ENCODE data around the gene PAXIP1. TPM values are rescaled to one million over a fixed set of nuclear protein-coding genes. Genes with fewer than 3 reads are reported as not detected.
A peak's percentile ranks its signal among the peaks of the same experiment; 100 is the strongest.

PAXIP1 gene
- total and polyA plus RNA-seq, 2 experiments from 2014 or later = 12.5 to 36.9 TPM

- Histone ChIP-seq H3K4me3 (peak overlapping the region; percentile 90), H3F3A (replicated peaks; ENCODE audit: low read depth) (peaks cover 3% of the 10 kb centered on the region; the same call in 1 of the 2 replicates), H3K27me3 (ENCODE audit: insufficient read depth) (no peaks in the 10 kb centered on the region), H3K4me2 (peak overlapping the region; percentile 96), H3K9me2 (ENCODE audit: insufficient read depth) (no peaks in the 10 kb centered on the region), H3K27ac (ENCODE audit: low read depth) (no peak overlapping the region), H3K79me2 (replicated peaks; ENCODE audit: insufficient read depth) (peaks cover 61% of the 10 kb centered on the region), H4K20me1 (replicated peaks; ENCODE audit: insufficient read depth) (peaks cover 19% of the 10 kb centered on the region), H2AFZ (no peak overlapping the region), H3K4me1 (ENCODE audit: insufficient read depth) (peaks cover 11% of the 10 kb centered on the region), H3K36me3 (ENCODE audit: insufficient read depth) (peaks cover 4% of the 10 kb centered on the region)
- Mint-ChIP-seq H3K4me3 (no peak overlapping the region), H3K27ac (no peak overlapping the region), H3K27me3 (ENCODE audit: insufficient read depth, low read depth, poor library complexity) (peaks cover 6% of the 10 kb centered on the region), H3K4me1 (peaks cover 14% of the 10 kb centered on the region), H3K36me3 (ENCODE audit: low read depth) (peaks cover 20% of the 10 kb centered on the region), H3K9me3 (no peaks in the 10 kb centered on the region)
- TF ChIP-seq POLR2AphosphoS5 (IDR thresholded peaks at IDR 0.05; ENCODE audit: low read depth) = peak; percentile 30; the same call in 1 of the 2 replicates
- no peak for TF ChIP-seq ZNF331 (CRISPR knock-in tag; IDR thresholded peaks at IDR 0.05; ENCODE audit: low read depth)
- peak; percentile 66 for DNase-seq (ENCODE audit: low spot score)
- peak; percentile 45 for ATAC-seq
These were observed 373 bp downstream of the PAXIP1 start for GRCh38 chr7:155002411-155003091.

GRCh38 chr7:155001756-155002410 is 1.0 kb downstream of the PAXIP1 start:
- H3K27ac ChIP-seq (ENCODE audit: low read depth) = no peak overlapping the region
- no peaks in the 10 kb centered on the region for H3K9me2 ChIP-seq (ENCODE audit: insufficient read depth)
- peaks cover 17% of the 10 kb centered on the region for H3K4me1 ChIP-seq (ENCODE audit: insufficient read depth)
- no peak for TF ChIP-seq ZNF114 (CRISPR knock-in tag; IDR thresholded peaks at IDR 0.05)
- TF ChIP-seq ETS1 (IDR thresholded peaks at IDR 0.05) = no peak
- no peak for TF ChIP-seq ZNF331 (CRISPR knock-in tag; IDR thresholded peaks at IDR 0.05; ENCODE audit: low read depth)
- no peak for TF ChIP-seq NANOG (IDR thresholded peaks at IDR 0.05; ENCODE audit: borderline replicate concordance)
- no peak for TF ChIP-seq POLR2AphosphoS5 (IDR thresholded peaks at IDR 0.05; ENCODE audit: low read depth)
- no peak for TF ChIP-seq CTCF (conservative IDR thresholded peaks at IDR 0.05; ENCODE audit: low read depth in 2 of 2)
- no peak for TF ChIP-seq STAT1 (IDR thresholded peaks at IDR 0.05; ENCODE audit: unreplicated experiment)
- TF ChIP-seq JUNB (IDR thresholded peaks at IDR 0.05; ENCODE audit: unreplicated experiment) = no peak
- H3K79me2 ChIP-seq (replicated peaks; ENCODE audit: insufficient read depth) = peaks cover 65% of the 10 kb centered on the region
- peak overlapping the region; percentile 90 for H3K4me3 ChIP-seq
- H3K27me3 Mint-ChIP-seq (ENCODE audit: insufficient read depth, low read depth, poor library complexity) = peaks cover 8% of the 10 kb centered on the region
- H3K4me2 ChIP-seq = peak overlapping the region; percentile 96
- peaks cover 25% of the 10 kb centered on the region for H3K36me3 Mint-ChIP-seq (ENCODE audit: low read depth)
- peaks cover 23% of the 10 kb centered on the region for H4K20me1 ChIP-seq (replicated peaks; ENCODE audit: insufficient read depth)
- H3F3A ChIP-seq (replicated peaks; ENCODE audit: low read depth) = peaks cover 3% of the 10 kb centered on the region; the same call in 1 of the 2 replicates
- peaks cover 20% of the 10 kb centered on the region for H3K4me1 Mint-ChIP-seq
- DNase-seq (ENCODE audit: low spot score) = no peak
- peaks cover 6% of the 10 kb centered on the region for H3K36me3 ChIP-seq (ENCODE audit: insufficient read depth)
- H2AFZ ChIP-seq = no peak overlapping the region
- no peaks in the 10 kb centered on the region for H3K27me3 ChIP-seq (ENCODE audit: insufficient read depth)
- no peak overlapping the region; the same call in 2 of the 3 replicates for H3K4me3 Mint-ChIP-seq
- H3K9me3 Mint-ChIP-seq = no peaks in the 10 kb centered on the region
- H3K27ac Mint-ChIP-seq = peak overlapping the region; percentile 83
- peak; percentile 13 for ATAC-seq

All from GM23338 (cell line).